HG02884 (cell line): ENCODE data around the gene NCKAP5.
"Not testable (repeated sequence)": the region's sequence is repeated elsewhere in the genome, so short reads cannot be mapped to it uniquely, and the experiment has no call there.

Source experiments
- ATAC-seq: cut with Tn5 transposase; IDR thresholded peaks from one replicate; pipeline ENCODE4 v1.9.1; 2021; ENCODE audit warnings: mild to moderate bottlenecking, moderate library complexity; ENCODE audit not compliant: unreplicated experiment

Gene NCKAP5

DNA sequence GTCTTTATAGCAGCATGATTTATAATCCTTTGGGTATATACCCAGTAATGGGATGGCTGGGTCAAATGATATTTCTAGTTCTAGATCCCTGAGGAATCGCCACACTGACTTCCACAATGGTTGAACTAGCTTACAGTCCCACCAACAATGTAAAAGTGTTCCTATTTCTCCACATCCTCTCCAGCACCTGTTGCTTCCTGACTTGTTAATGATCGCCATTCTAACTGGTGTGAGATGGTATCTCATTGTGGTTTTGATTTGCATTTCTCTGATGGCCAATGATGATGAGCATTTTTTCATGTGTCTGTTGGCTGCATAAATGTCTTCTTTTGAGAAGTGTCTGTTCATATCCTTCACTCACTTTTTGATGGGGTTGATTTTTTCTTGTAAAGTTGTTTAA, 868.5 kb downstream of the NCKAP5 start:
- not testable (repeated sequence) for ATAC-seq

DNA sequence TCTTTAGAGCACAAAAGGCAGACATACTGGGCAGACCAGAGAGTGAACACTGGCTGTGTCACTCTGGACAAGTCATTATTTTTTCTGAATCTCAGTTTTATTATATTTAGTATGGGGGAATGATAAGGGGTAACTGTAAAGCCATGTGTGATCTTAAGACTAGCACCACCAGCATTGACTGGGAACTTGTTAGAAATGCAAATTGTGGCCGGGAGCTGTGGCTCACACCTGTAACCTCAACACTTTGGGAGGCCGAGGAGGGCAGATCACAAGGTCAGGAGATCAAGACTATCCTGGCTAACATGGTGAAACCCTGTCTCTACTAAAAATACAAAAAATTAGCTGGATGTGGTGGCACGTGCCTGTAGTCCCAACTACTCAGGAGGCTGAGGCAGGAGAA, 869.9 kb downstream of the NCKAP5 start:
- ATAC-seq, result not testable (repeated sequence)

DNA sequence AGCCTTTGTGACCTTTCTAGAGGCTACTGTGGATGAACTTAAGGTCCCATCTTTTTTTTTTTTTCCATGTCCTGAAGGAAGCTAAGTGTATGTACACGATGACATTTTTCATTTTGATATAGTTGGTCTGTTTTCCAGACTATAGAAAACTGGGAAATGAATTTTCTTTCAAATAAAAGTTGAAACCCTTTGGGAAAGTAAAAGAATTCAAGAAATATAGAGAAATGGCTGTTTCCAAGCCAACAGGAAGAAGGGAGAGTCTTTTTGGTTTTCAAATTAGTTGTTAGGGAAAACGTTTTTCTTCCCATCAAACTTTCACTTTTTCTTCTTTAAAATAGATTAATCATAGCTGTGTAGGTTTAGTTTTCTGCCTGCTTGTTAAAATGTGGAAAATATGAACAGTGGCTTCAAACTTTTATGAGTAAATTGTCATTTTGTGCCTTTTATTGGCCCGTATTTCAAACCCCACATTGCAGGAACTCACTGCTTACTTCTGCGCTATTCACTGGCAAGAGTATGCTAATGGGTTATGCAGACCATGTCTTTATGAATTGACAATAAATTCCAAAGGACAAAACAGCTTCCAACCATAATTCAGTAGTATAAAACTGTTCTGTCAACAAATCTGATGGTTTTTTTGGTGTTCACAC, 870.6 kb downstream of the NCKAP5 start:
- no peak for ATAC-seq

DNA sequence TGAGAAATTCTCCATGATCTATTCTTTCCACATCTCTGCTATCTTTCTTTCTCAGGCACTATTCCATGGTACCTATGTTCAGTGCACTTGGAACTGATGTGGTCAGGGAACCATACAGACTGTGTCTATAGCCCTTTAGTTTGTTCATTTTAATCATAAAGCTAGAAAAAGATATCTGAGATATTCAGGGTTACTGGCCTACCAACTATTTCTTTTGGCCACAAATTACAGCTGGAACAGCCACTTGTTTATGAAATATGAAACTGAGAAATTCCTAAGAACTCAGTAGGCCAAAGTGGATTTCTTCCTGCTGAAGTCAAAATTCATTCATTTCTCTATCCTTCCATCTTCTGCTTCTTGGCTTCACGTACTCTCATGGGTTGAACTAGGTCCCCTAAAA, 875.4 kb downstream of the NCKAP5 start:
- no peak for ATAC-seq

DNA sequence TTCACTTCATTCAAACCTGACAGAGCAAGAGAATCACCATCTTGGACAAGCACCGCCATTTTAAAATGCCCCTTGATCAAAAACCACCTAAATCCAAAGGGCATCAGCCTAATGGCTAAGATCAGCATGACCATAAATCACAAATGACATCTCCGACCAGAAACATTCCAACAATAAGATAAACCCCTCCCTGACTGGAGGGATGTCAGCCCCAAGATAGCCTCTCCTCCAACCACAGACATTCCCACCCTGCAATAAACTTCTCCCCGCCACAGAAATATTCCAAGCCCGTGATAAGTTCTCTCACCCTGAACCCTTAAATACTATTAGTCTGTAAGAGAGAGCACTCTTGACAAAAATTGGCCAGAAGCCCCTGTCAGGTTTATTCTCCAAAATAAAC, 876.7 kb downstream of the NCKAP5 start:
- no peak for ATAC-seq

DNA sequence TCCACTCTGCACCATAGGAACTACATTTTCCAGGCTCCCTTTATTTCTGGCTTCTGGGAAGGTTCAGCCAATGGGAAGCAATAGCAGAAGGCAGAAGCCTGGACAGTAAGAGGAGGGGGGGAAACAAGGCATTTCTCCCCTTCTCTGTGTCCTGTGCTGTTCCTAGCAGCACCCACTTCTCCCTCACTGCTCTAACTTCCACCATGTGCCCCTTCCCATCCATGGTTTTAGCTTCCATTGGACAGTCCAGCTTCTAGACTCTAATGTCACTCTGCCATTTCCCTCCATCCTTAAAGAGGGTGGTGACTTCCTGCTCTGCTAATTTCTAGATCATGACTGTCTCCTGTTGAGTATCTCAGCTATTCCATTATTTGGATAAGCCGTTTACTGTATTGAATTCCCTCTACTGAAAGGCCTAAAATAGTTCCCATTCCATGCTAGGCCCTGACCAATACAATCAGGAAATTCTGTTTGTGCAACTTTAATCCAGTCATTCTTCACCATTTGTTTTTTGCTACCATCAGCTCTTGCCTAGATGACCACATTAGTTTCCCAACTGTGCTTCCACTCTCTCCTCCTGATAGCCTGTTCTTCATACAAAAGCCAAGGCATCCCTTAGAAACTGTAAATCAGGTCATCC, 877.5 kb downstream of the NCKAP5 start:
- ATAC-seq, result no peak

DNA sequence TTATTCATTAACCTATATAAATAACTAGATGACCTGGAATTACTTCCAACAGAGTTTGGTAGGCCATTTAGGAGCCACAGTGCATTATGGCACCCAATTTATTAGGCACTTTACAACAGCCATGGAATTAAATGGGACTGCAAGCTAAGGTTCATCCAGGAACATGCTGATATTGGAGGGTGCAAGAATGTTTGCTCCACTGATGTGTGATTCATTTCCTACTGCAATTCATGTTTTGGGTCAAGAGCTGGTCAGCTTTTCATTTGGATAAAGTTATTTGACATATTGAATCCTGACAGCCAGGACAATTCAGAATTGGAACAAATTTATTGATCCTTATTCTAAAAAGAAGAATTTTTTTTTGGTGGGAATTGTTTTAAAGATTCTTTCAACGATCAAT, 886.5 kb downstream of the NCKAP5 start:
- ATAC-seq, result no peak

DNA sequence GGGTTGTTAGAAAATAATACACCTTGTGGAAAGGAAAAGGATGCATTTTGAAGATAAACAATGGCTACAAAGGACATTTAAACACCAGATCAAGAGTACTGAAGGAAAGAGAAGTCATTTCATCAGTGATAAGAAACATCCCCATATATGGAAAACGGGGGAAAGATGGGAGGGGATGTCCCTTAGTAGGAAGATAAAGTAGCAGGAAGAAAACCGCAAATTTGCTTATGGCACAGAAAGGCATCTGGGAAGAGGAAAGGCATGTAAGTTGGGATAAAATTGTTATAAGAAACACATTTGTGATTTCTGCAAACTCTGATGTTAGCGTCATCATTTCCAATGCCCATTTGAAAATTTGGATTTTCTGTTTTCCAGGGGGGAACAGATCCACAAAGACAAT, 887.7 kb downstream of the NCKAP5 start:
- ATAC-seq, result no peak

DNA sequence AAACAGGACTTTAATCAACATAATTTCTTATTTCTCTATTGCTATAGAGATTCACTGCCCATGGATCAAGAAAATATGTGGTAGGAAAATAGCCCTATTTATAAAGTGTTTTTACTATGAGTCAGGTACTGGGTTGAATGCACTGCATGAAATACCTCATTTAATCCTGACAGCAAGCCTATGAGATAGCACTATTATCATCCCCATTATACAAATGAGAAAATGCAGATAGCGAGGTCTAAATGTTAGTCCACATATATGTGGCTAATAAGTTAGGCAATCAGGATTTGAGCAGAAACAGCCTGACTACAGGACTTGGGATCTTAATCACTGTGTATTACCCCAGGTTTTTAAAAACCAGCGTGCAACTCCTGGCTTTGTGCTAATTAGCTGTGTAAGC, 889.8 kb downstream of the NCKAP5 start:
- ATAC-seq, result no peak

DNA sequence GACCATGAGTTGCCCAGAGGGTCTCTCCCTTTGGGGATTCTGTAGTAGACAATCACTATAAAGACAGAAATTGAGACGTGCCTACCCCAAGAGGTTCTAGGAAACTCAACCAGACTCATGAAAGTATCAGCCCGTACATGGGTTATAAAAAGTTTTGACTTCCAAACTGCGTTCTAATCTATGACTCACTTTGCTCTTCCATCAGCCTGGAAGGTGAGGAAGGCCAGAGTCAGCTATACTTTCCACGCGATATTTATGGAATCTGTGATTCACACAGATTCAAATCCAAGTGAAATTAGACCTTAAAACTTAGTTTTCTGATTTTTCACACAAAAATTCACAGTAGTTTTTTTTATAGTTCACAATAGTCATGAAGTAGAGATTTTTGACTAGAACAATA, 890.6 kb downstream of the NCKAP5 start:
- ATAC-seq, result no peak

DNA sequence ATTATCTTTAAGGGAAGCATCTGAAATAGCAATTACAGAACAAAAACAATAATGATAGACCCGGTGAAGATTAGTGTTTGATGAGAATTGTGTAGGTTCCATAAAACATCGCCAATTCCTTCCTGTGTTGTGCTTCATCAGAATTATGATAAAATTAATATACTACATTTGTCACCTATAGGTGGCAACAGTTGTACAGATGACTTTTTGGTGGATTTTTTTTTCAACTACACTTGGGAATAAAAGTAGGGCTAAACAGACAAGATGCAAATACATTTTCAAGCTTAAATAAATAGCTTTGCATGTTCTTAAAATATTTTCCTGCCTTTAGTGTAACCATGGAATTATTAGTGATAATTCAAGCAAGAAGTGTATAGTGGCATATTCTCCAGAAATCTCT, 891.3 kb downstream of the NCKAP5 start:
- ATAC-seq, result no peak

DNA sequence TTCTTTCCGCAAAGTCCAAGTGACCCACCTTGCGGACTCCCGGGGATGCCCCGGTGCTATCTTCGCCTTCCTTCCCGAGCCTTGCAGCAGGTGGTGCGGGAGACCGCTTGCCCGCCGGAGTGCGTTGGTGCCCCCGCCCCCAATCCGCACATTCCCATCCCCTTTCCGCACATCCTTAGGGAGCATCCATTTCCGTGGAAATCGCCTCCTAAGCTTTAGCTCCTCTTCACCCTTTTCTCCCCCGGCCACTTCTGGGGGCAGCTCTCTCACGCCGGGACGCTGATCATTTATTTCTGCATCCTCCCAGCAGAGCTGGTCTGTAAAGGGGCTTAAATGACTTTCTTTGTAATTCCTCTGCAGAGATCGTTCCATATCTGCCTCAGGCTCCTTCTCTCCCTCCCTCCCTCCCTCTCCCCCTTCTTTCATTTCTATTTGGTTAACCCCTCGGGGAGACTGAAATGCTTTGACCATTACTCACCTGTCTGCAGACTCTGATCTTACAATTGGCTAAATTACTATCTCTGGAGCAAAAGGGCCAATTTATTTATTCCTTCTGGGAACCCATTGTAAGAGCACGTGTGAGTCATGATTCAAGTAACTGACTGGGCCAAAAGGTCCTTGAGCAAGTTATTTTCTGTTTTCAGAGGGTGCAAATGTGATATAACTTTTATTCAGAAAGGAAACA, 897.0 kb downstream of the NCKAP5 start:
- no peak for ATAC-seq

DNA sequence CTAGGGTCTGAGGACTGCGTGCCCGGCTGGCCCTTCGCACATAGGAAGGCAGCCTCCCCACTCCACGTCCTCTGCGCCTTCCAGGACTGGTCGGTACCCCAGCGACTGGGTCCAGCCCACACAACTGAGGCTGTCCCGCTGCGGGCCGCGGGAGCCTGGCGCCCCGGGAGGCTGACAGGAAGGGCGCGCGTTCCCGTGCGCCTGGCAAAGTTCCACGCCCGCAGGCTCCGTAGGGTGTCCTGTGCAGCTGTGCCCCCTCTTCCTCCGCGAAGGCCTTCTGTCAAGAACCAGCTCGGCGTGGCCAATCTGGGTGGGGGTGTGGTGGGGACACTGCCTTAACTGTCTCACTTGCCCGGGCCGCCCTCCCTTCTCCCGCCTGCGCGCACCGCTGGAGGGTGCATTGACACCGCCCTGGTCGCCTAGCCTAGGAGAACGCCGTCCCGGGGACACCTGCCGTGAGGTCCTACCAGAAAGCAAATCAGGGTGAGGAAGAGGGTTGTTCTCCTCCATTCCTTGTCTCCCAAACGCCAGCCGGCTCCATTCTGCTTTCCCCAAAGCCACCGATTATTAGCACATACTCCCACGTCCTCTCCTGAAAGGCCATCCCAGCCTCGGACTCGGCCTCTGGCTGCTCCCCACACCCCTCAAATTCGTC, 897.6 kb downstream of the NCKAP5 start:
- ATAC-seq, result no peak

DNA sequence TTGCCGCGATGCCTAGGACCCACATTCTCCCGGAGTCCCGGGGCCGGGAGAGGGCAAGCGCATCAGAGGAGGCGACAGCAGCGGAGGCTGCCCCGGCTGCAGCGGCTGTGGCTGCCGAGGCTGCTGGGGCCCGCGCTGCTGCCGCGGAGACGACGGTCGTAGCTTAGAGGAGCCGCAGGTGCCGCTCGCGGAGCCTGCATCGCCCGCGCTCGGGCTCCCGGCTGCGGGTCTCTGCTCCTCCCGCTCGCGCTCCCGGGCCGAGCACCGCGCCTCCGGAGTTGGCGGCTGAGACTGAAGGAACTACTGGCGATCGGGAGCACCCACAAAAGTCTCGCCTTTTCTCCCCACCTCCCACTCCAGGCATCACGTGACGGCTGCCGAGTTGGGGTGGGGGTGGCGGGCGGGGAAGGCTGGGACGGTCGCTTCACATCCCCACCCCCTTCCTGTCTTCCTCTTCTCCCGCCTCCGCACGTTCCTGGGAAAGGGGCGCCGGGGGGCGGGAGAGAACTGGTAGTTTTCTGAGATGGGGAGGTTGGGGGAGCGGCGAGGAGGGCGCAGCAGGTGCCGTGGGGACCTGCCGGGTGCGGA, 898.3 kb downstream of the NCKAP5 start, which contains the start of gene LYPD1:
Gene LYPD1 (minus strand): TSS at position 298 of the 588 bp plus-strand sequence. CDS start 273 bp downstream, at position 25.
- ATAC-seq, result no peak

DNA sequence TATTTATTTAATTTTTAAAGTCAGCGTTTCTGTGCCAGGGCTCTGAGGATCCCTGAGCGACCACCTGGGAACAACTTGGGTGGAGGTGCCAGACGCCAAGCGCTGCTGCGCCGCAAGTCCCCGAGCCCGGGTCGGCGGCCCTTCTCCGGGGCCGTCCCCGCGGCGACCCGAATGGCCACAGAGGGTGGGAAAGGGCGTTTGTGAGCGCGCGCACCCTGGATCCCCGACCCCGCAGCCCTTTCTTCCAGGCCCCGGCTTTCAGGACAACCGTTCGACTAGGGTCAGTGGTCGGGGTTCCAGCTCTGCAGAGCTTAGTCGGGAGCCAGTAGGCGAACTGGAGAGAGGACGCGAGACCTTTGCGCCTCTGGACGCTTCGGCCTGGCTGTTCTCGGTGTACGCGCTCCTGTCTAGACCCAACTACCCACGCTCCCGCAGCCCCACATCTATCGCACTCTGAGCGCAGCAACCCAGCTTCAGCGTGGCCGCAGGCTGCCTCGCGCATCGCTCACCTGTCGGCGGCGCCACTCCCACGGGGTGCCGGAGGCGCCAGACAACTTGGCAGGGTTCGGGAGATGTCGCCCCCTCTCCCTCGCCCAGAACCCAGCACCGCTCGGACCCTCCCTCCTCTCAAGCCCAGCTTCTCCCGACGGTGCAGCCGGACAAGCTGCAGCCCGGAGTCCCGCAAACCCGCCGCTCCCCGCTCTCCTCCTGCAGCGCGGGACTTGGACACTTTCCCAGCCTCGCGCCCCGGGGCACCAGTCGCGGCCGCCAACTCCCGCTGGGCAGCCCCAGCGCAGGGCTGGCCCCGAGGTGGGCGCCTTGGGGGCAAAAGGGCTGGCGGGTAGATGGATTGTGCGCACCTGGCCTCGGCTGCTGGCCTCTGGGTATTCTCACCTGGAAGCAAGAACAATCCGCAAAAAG, 899.0 kb downstream of the NCKAP5 start:
- ATAC-seq, result no peak

DNA sequence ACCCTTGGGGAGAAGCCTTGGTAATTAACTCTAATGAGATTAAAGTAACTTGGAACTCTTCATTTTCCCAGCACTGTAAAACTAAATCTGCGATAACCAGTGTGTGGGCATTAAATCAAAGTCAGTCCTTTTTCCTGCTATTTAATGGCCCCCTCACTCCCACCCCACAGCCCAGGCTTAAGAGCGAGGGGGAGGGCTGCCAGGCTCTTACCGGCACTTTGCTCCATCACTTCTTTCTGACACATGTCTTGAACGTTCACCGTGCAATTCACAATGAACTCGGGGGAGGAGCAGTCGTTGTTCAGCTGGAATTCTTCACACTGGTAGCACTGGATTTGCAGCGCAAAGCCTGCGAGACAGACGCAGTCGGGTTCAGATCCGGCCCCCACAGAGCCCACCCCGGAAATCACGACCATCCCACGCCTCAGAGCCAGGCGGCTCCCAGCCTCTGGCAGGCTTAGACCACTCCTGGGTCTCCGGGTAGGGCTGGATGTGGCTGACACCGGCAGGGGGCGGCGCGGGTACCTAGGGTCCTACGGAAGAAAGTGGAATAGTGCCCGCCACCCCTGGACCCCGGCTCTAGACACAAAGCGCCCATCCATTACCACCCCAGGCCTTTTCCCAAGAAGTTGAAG, 900.0 kb downstream of the NCKAP5 start:
- ATAC-seq, result no peak

DNA sequence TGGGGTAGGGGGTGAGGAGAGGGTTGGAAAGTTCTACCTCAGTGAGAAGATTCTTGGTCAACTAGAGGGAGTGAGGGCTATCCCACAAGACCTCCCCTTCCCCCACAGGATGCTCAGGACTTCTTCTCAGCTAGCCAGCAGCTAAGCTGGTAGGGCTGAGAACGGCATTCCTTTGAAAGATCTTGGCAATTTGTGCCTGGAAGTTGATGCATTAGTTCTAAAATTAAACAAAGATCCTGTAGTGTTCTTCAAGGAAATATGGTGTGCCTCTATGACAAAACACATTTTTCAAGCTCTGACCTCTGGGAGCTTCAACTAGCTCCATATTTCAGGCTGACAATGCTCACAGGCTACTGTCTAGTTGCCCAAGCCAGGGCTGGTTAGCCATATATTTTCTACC, 900.6 kb downstream of the NCKAP5 start:
- ATAC-seq, result no peak

DNA sequence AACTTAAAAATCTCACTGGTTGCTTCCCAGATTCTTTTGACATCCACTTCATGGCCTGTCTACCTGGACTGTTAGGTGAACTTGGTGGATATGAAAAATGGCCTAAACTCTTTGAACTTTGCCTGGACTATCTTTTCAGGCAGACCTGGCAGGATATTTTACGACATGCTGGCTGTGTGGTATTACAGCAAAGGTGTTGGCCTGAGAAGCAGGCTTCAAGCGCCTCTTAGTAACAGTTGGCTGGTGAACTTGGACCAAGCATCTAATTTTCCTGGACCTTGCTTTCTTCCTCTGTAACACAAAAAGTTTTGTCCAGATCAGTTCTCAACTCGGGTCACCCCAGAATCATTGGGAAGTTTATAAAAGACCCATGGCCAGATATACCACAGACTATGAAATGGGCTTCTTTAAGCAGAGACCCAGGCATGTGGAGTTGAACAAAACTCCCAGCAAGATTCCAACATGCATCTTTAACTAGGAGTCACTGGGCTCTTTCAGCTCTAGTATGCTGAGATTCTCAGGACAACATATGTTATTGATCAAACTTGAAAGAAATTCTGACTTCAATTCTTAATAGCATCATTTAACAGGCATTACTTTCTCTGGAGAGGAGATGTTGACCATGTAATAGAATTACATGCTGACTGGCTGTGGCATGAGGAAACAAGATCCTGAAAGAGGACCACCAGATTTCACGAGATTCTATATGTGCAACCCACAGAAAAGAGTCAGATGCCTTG, 902.7 kb downstream of the NCKAP5 start:
- ATAC-seq, result no peak

DNA sequence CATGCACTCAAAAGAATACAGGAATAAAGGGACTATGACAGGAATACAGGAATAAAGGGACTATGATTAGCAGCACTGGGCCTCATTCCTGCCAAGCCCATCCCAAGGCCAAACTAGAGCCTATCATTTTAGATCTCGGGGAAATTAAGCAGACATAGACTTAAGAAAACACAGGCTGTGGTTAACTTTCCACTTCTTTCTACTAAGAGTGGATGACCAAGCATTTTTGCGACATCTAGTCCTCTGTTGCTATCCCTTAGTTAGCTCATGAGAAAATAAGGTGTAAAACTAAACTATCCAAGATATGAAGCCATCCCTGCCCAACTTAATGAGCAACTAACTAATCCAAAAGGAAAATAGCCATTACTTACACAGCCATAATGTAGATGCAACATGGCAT, 904.2 kb downstream of the NCKAP5 start:
- no peak for ATAC-seq
